ENCODE measurements around the gene NR1H2.
"Not testable (repeated sequence)": the region's sequence is repeated elsewhere in the genome, so short reads cannot be mapped to it uniquely, and the experiment has no call there.

Gene NR1H2

DNA sequence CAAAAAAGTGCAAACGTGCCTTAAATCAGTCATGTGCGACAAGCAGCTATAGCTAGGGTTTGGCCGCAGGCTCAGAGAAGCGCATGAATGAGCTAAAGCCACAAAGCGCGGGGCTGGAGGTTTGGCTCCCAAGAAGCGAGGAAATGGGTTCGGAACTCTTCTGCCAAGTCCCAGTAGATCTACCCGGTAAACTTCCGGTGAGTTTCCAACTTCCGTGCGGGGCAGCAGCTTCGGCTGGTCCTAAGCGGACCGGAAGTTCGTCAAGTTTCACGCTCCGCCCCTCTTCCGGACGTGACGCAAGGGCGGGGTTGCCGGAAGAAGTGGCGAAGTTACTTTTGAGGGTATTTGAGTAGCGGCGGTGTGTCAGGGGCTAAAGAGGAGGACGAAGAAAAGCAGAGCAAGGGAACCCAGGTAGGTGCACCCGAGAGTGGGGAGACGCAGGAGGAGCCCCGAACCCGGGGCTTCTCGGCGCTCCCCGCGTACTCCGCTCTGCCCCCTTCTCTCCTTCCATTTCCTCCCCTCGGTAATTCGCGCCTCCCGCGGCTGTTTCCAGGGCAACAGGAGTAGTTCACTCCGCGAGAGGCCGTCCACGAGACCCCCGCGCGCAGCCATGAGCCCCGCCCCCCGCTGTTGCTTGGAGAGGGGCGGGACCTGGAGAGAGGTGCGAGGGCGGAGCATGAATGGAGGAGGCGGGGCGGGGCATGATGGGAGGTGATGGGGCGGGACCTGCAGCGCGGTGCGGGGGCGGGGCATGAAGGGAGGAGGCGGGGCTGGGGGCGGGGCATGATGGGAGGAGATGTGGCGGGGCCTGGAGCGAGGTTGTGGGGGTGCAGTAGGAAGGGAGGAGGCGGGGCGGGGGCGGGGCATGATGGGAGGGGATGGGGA lies at the start of gene NR1H2:
Gene NR1H2 (plus strand): TSS at position 292 of the 885 bp plus-strand sequence. CDS start 1,149 bp downstream, outside the sequence.
- DNase-seq: peak; percentile 97

DNA sequence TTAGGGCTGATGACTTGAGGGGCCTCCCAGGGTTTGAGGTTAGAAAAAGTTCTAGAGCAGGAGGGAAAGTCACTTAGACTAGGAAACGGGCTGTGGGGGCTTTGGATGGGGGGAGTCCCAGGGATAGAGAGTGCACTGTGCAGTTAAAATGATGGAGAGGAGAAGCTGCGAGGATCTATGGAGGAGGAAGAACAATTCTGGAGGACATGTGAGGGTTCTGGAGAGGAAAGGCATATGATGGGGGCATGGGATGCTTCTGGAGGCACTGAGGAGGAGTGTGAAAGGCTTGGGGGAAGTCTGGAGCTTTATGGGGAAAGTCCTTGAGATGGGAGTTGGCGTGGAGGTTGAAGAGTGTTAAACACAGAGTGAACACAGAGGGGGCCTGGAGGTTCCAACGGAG lies 49.2 kb upstream of the NR1H2 start:
- DNase-seq: no peak

DNA sequence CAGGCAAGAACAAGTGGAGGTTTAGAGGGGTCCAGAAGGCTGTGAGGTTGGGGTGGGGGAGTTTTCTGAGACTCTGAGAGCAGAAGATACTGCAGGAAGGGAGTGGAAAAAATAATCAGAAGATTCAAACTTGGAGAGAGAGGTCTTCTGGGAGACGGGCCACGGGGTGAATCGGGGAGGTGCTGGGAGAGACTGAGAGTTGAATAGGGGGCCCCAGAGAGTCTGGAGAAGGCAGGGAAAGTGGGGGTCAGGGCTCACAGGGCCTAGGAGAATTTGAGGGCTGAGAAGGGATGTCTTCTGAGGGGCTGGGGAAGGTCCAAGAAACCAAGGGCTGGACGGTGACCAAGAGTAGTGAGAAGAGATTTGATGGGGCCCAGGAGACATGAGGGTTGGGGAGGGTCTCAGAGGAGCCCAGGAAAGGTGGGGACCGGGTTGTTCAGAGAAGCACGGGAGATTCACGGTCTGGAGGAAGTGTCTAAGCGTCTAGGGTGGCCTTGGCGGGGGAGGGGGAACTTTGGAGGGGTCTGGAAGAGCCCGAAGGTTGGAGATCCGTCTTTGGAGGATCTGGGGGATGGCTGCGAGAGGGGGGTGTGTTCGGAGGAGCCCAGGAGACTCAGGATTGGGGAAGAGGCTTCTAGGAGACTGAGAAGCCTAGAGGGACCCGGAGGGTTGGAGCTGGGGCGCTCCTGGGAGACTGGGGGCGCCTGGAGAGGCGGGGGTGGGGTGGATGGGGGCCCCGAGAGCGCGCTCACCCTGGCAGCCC lies 48.6 kb upstream of the NR1H2 start:
- no peak for DNase-seq

DNA sequence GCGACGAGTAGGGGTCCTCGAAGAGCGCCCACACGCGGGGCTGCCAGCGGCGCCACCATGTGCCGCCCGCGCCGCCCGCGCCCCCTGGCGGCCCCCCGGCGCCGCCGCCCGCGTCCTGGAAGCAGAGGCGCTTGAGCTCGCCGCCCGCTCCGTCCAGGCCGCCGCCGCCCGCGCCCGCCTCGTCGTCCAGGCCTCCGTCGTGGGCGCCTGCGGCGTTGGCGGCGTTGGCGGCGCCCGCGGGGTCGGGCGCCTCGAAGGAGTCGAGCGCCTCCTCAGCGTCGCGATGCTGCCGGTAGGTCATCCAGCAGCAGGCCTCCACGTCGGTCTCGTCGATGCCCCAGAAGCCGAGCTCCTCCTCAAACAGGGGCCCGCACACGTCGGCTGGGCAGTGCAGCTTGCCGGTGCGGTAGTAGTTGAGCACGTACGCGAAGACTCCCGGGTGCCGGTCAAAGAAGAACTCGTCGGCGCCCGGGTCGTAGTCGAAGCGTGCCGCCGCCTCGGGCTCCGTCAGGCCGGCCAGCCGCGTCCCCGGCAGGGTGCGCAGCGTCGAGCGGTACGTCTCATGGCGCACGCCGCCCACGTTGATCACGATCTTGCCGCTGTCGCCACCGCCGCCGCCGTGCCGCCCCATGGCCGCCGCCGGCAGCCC lies 47.9 kb upstream of the NR1H2 start:
- DNase-seq: no peak

DNA sequence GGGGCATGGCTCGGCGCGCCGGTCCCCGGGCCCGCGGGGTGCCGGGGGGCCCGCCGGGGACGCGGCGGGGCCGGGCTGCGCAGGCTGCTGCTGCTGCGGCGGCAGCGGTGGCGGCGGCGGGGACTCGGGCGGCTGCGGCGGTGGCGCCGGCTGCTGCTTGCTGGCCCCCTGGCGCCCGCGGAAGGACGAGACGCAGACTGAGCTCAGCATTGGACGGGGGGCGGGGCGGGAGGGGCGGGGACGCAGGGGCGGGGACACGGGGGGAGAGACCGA lies 47.4 kb upstream of the NR1H2 start:
- no peak for DNase-seq

DNA sequence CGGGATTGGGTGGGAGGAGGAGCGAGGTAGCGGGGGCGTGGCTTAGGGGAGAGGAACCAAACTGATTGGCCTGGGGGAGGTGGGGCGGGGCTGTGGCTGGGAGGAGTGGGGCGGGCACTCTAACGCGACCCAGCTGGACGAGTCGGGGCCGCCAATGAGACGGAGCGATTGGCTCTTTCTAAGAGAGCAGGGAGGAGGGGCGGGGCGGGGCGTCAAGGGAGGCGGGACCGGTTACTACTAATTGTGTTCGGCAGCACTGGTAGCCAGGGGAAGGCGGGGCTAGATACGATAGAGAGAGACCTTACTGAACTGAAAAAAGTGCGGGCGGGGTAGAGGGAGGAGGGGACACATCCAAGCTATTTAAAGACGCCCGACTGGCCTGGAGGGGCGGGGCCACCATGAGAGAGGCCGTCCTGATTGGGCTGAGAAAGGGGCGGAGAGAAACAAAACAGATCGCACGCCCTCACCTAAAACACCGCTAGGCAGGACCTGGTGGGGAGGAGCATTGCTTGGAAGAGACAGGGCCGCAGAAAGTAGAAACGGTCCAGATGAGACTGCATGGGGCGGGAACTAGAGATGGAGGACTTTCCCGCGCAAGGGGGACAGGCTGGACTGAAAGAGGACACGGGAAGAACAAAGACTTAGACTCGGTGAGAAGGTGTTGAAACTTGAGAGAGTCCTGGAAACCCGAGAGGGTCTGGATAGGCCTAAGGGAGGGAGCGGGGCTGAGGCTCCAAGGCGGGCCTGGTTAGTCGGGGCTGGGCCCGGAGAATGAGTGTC lies 46.9 kb upstream of the NR1H2 start, which contains the start of gene KCNC3:
Gene KCNC3 (minus strand): TSS at position 232 of the 780 bp plus-strand sequence. CDS start 295 bp downstream, outside the sequence.
- DNase-seq: peak; percentile 98

DNA sequence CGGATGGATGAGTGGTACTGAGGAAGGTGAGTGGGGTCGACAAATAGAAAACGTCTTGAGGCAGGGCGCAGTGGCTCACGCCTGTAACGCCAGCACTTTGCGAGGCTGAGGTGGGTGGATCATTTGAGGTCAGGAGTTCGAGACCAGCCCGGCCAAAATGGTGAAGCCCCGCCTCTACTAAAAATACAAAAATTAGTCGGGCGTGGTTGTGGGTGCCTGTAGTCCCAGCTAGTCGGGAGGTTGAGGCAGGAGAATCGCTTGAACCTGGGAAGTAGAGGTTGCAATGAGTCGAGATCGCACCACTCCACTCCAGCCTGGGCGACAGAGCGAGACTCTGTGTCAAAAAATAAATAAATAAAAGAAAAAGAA lies 46.3 kb upstream of the NR1H2 start:
- not testable (repeated sequence) for DNase-seq

DNA sequence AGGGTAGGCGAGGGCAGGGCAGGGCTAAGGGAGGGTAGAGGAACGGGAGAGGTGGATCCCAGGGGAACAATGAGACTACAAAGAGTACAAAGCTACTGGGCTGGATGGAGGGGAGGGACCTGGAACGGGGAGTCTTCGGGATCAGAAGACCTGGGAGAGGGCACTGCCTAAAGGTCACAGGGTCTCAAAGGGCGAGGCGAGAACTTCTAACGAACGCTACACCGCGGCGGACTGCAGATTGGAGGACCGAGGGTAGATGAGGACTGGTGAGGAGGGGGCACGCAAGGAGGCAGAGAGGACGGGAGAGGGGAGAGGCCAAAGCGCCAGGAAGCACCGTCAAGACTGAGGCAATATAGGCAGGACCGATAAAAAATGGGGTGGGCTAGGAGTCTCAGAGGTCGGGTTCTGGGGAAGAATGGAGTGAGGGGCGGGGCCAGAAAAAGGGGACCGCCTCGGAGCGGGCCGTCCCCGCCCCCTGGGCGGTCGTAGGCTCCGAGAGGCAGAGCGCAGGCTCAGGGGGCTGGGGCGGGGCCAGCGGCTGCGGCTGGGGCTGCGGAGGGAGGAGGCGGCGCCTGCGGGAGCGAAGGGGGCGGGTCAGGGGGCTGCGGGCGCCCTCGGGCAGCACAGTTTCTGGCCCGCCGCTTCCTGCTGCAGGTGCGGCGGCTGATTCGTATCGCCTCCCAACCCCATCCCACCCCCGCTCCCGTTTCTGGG lies 45.7 kb upstream of the NR1H2 start:
- DNase-seq: peak; percentile 89

DNA sequence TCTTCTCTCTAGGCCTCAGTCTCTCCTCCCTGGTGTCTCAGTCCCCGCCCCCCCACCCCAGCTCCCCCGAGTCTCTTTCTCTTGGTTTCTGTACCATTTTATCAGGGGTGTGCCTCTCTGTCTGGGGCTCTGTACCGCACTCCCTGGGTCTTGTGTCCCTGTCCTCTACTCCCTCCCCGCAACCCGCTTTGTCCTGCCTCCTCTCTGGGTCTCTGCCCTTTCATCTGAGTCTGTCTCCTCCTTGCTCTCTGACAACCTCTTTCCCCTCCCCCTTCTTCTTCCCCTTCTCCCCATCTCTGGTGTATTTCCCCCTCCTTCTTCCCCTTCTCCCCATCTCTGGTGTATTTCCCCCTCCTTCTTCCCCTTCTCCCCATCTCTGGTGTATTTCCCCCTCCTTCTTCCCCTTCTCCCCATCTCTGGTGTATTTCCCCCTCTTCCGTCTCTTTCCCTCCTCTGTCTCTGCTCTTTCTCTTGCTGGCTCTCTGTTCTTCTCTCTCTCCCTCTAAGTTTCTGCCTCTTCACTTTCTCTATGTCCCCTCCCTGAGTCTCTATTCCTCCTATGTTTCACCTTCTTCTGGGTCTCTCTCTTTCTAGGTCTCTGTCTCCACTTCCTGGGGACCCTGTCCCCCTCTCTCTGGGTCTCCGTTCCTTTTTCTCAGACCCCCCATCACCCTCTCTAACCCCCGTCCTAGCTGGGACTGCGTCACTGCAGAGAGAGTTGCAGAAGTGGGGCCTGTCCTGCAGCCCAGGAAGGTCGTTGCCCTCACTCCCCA lies 44.9 kb upstream of the NR1H2 start:
- peak; percentile 35 for DNase-seq

DNA sequence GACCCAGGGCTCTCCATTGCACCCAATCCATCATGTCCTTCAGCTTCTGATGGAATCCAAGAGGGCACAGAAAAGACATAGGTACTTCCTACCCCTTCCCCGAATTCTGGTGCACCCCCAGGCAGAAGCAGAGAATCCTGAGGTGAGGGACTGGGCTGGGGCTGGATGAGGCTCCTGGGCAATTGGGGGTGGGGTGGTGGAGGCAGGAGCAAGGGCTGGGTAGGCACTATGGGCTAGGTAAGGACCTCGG lies 44.3 kb upstream of the NR1H2 start:
- no peak for DNase-seq

DNA sequence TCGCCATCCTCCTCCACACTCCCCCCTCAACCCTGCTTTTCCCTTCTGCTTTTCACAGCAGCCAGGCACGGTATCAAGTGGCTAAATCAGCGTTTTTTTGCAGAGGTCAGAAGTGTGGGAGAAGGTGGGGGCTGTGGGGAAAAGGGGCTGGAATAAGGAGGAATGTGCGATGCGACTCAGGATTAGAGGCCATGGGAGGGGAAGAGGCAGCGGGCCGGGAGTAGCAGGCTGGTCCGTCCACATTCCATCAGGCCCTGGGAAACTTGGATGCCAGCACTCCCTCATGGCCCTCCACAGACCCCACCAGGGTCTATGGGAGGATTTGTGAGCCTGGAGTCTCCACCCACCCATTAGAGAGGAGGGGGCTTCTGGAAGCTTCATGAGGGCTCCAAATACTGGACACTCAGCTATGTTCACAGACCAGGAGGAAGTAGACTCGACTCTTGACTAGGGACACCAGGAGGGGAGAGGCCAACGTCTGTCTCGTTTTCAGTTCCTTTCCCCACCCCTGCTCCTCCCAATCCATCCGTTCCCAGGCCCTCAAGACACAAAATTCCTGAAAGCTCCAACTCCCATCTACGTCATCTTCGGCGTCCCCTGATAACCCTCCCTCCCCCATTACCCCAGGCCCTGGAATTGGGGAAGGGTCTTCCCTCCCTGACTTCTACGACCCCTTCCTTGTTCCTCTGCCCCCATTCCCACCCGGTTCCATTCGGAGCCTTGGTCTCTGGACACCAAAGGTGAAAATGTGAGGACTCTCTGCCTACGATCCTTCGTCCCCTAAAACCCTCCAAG lies 43.8 kb upstream of the NR1H2 start:
- no peak for DNase-seq

DNA sequence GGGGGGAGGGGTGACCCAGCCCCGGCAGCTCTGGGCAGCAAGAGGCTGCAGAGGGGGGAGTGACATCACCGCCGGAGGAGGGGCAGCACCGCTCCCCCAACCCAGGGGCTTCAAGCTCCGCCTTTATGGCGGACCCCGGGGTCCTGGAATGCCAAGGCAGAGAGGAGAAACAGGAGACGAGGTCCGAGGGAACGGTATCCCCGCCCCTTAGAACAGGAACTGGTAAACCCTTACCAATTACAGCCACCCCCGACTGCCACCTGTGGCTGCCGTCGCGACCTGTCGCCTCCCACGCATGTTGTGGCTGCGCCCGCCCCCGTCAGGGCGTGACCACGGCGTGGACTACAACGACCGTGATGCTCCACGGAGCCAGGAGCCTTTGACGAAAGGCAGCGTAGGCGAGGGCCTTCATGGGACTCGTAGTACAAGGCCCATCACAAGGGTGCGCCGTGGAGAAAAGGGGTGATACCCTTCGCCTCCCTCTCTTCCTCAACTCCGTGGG lies 43.0 kb upstream of the NR1H2 start:
- DNase-seq: peak; percentile 94

DNA sequence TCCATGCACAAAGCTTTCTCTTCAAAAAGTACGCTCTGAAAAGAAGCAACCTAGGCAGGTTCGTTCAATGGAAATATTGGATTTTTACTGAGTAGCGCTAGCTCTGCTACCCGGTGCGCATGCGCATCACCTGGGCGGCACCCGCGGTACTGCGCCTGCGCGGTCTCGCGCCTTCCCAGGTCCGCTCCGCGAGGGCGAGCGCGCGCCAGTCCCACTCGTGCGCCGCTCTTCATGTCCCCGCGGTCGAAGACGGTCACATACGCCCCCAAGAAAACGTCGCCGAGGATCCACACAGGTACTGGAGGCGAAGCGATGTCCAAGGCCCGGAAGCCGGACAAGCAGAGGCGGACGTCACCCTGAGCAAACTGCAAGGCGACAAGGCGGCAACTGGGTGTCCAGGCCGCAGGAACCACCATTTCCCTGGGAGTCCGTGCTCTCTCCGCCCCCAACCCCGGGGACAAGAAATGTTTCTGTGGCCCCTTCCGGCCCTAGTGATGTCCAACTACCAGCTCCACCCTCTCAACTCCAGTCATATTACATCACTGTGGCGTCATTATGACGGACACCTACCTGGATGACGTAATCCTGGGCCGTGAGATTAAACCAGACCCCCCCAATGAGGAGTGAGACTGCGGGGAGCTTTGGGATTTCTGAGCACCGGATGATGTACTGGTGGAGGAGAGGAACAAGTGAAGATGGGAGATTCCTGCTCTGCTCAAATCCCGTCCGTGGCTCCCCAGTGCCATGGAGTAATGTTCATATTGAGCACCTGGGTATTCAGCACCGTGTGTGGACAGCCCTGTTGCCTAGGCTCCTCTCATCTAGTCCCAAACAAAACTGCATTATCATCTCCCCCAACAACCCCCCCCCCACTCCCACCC lies 42.3 kb upstream of the NR1H2 start:
- DNase-seq: no peak

DNA sequence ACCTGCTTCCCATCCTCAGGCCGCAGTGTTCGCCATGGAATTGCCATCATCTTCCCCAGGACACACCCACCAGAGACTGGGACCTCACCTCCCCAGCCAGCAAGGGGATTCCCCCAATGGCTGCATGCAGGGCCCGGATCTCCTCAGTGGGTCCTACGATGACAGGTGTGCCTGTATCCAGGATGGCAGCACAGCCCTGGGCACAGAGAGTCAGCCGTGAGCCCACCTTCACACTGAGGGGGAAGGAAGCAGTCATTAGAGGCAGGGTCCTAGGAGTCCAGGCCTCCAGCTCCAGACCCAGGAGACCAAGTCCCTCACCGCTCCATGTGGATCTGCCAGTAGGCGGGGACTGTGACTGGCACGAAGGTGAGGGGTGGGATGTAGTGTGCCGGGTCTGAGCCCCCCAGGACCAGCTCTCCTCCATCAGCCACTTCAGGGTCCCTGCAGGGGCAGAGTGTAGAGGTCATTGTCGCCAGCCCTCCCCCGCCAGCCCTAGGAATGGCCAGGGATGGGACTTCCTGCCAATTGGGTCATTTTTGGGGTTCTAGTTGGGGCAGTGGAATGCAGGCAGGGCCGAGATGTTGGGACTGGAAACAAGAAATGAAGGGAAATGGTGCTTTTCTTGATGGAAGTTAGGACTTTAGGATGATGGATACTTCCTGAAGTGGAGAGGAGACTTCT lies 41.4 kb upstream of the NR1H2 start:
- DNase-seq: no peak

DNA sequence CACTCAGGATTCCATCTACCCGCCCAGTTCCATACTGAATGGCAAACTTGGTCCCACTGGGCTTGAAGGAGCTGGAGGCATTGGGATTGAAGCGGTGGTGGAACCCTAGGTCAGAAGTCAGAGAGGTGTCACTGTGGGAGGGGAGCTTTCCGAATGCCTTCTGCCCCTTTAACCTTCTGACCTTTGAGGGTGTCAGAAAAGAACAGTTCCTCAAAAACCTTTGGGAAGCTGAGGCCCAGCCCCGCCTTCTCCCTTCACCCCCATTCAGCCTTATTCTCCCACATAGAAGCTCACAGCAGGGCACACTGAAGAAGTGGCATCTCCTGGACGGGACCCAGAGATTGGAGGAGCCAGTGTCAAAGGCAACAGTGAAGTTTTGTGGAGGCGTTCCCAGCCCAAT lies 39.2 kb upstream of the NR1H2 start:
- not testable (repeated sequence) for DNase-seq

DNA sequence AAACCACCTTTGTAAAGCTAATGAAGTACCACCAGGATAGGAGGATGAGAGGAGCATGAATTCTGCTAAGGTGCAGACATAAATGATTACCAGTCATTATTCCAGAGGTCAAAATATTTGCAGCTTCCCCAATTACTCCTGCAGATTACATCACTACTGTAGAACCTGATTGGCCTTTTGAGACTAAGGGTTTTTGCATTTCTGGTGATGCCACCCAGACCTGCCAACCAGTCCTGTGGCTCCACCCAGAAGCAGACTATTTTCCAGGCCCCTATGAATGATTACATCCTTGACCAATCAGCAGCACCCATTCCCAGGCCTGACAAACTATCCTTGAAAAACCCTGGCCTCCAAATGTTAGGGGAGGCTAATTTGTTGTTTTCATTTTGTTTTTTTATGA lies 35.9 kb upstream of the NR1H2 start:
- DNase-seq: no peak

DNA sequence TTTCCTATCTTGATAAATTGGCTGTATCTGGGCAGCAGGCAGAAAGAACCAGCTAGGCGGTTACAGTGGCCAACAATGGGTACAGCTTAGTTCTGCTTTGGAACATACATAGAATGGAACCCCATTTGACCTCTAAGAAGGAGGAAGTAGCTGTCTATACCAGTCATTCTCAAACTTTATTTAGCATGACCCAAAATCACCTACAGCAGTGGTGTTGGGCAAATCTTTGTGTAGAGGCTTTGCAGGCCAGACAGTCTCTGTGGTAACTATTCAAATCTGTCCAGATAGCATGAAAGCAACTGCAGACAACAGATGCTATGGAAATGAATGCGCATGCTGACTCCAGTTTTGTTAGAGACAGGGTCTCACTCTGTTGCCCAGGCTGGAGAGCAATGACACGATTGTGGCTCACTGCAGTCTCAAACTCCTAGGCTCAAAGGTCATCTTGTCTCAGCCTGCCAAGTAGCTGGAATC lies 35.1 kb upstream of the NR1H2 start:
- peak; percentile 37 for DNase-seq

DNA sequence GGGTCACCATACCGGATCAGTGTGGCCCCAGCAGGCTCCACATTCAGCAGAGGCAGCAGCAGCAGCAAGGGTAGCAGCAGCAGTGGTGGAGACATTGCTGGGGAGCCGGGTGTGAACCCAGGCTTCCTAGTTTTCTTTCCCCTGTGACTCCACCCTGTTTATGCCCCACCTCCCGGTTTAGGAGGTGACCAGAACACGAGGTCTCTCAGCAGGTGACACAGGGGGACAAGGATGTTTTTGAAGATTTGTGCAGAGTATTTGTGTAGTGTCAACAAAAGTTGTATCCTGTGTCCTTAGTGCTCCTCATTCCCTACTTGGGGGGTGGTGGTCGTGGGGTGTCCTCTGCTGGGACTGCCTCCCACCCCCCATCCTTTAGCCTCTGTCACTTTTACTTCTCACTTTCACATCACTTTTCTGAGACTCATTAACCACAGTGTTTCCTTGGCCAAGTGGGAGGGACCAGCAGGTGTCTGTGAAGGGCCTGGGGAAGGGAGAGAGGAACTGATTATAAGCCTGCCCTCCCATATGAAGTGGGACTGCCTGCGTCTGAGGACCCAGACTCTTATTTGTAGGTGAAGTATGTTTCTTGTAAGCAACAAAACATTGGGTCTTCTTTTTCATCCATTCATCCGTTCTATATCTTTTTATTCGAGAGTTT lies 31.5 kb upstream of the NR1H2 start:
- peak; percentile 69 for DNase-seq

Measured in CD4-positive, alpha-beta T cell treated with Interleukin-15 for 1 hour (primary cell).